A549 (cell line): ENCODE results near the gene HBS1L.

ENCODE experiments used
- E2F6 ChIP-seq: IDR thresholded peaks from 2 replicates; pipeline ENCODE4 v1.6.1; 2012; ENCODE audit warnings: low read depth, borderline replicate concordance
- FOSL2 ChIP-seq, 2 experiments: fragments of 450-650 bp in 1 of 2; fragments of >200 bp in 1 of 2; sonication (Bioruptor Twin) in 1 of 2; formaldehyde crosslinking; IDR thresholded peaks; 2 replicates each; pipeline versions ENCODE4 v1.5.0 to v1.6.1; 2016 to 2020; ENCODE audit warnings: mild to moderate bottlenecking in 1 of 2, moderate library complexity in 1 of 2
- HDAC2 ChIP-seq: fragments of 200-600 bp; sonication (generic); IDR thresholded peaks from 2 replicates; pipeline ENCODE4 v1.6.1; 2016
- JUN ChIP-seq, 2 experiments: fragments of >200 bp; sonication (Bioruptor Twin); formaldehyde crosslinking; IDR thresholded peaks; 2 replicates in 1 of 2; 3 replicates in 1 of 2; pipeline ENCODE4 v1.6.1; 2016 to 2017
- POLR2A ChIP-seq: IDR thresholded peaks from 2 replicates; pipeline ENCODE4 v1.6.1; 2012; ENCODE audit warnings: mild to moderate bottlenecking, low read length
- RAD21 ChIP-seq, 2 experiments: fragments of >200 bp in 1 of 2; sonication (Bioruptor Twin) in 1 of 2; formaldehyde crosslinking in 1 of 2; IDR thresholded peaks in 1 of 2; conservative IDR thresholded peaks in 1 of 2; 2 replicates in 1 of 2; 3 replicates in 1 of 2; pipeline ENCODE4 v1.6.1; 2012 to 2018; ENCODE audit warnings: inconsistent platforms in 1 of 2
- RARB ChIP-seq: fragments of 250-450 bp; sonication (Bioruptor Pico); IDR thresholded peaks from 2 replicates; pipeline ENCODE4 v1.8.0; 2021; ENCODE audit warnings: mild to moderate bottlenecking, moderate library complexity
- REST ChIP-seq: fragments of 200-600 bp; sonication (generic); IDR thresholded peaks from 2 replicates; pipeline ENCODE4 v1.6.1; 2016; ENCODE audit warnings: antibody characterized with exemption, mild to moderate bottlenecking, moderate library complexity
- RFX5 ChIP-seq: fragments of 450-650 bp; IDR thresholded peaks from 2 replicates; pipeline ENCODE4 v1.7.1; 2014; ENCODE audit warnings: antibody characterized with exemption, mild to moderate bottlenecking, moderate library complexity
- RNF2 ChIP-seq: fragments of 200-600 bp; sonication (generic); IDR thresholded peaks from 2 replicates; pipeline ENCODE4 v1.6.1; 2016; ENCODE audit warnings: low read depth, mild to moderate bottlenecking, antibody characterized with exemption, moderate library complexity, borderline replicate concordance
- USF2 ChIP-seq: fragments of 450-650 bp; IDR thresholded peaks from 2 replicates; pipeline ENCODE4 v1.6.1; 2014; ENCODE audit warnings: antibody characterized with exemption
- TF ChIP-seq, protein P1 (sequence below): fragments of >200 bp; sonication (Bioruptor Twin); formaldehyde crosslinking; IDR thresholded peaks from 3 replicates; pipeline ENCODE4 v1.5.1; 2016

DNA sequence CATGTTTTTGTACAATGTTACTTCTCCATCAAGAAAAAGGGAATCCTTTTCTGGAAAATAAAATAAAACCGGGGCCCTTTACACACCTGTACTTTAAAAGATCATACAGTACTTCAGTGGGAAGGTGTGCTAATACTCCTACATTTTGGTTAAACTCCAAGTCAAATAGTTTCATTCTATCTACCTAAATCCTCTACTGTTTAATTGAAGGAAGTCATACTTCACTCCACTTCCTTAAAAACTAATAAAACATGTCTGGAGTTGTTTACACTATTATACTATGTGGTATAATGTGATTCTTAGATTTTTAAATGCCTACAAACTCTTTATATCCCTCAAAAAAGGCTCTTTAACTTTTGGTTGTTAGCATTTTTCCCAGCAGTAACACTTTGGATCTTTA, 18.6 kb upstream of the HBS1L start:
- no peak for TF ChIP-seq JUN (IDR thresholded peaks at IDR 0.05)
- no peak for TF ChIP-seq USF2
- no peak for TF ChIP-seq RARB (CRISPR knock-in tag)
- TF ChIP-seq E2F6: no peak
- TF ChIP-seq RFX5: no peak
- no peak for TF ChIP-seq REST
- TF ChIP-seq HDAC2: no peak
- TF ChIP-seq, protein P1, sequence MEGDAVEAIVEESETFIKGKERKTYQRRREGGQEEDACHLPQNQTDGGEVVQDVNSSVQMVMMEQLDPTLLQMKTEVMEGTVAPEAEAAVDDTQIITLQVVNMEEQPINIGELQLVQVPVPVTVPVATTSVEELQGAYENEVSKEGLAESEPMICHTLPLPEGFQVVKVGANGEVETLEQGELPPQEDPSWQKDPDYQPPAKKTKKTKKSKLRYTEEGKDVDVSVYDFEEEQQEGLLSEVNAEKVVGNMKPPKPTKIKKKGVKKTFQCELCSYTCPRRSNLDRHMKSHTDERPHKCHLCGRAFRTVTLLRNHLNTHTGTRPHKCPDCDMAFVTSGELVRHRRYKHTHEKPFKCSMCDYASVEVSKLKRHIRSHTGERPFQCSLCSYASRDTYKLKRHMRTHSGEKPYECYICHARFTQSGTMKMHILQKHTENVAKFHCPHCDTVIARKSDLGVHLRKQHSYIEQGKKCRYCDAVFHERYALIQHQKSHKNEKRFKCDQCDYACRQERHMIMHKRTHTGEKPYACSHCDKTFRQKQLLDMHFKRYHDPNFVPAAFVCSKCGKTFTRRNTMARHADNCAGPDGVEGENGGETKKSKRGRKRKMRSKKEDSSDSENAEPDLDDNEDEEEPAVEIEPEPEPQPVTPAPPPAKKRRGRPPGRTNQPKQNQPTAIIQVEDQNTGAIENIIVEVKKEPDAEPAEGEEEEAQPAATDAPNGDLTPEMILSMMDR: no peak
- TF ChIP-seq RAD21 (conservative IDR thresholded peaks at IDR 0.05 in 1 of 2, IDR thresholded peaks at IDR 0.05 in 1 of 2): no peak
- TF ChIP-seq POLR2A: no peak
- no peak for TF ChIP-seq FOSL2 (IDR thresholded peaks at IDR 0.05)
- no peak for TF ChIP-seq FOSL2 (CRISPR knock-in tag; IDR thresholded peaks at IDR 0.05)
- no peak for TF ChIP-seq RNF2
